BE2C (cell line): Measurements from ENCODE around the gene SMYD2. TPM values are rescaled to one million over a fixed set of nuclear protein-coding genes. Genes with fewer than 3 reads are reported as not detected.
A peak's percentile ranks its signal among the peaks of the same experiment; 100 is the strongest.

Experiments
- DNase-seq: peaks from one replicate; pipeline ENCODE4 v3.0.0-alpha.2; 2020
- H3K27me3 ChIP-seq: fragments of 250-450 bp; sonication (Bioruptor Pico); 2 replicates; pipeline ENCODE4 v1.5.1; 2020; ENCODE audit warnings: mild to moderate bottlenecking
- H3K36me3 ChIP-seq: fragments of 250-450 bp; sonication (Bioruptor Pico); 2 replicates; pipeline ENCODE4 v1.5.1; 2020; ENCODE audit warnings: mild to moderate bottlenecking
- H3K4me1 ChIP-seq: fragments of 250-450 bp; sonication (Bioruptor Pico); 2 replicates; pipeline ENCODE4 v1.5.1; 2020
- H3K4me3 ChIP-seq: 2 replicates; pipeline ENCODE4 v1.5.1; 2011; ENCODE audit warnings: low read depth, low read length
- H3K9me3 ChIP-seq: fragments of 250-450 bp; sonication (Bioruptor Pico); 2 replicates; pipeline ENCODE4 v1.5.1; 2020
- CTCF ChIP-seq: IDR thresholded peaks from 2 replicates; pipeline ENCODE4 v1.5.1; 2012; ENCODE audit warnings: mild to moderate bottlenecking, low read depth, low read length
- polyA plus RNA-seq: library from polyadenylated mRNA; unstranded; fragments of >200 nt; gene quantifications from one replicate; pipeline ENCODE4 v1.2.1, GENCODE V29; 2012; ENCODE audit warnings: low read depth, missing spikeins; ENCODE audit not compliant: insufficient read length, insufficient read depth

Gene SMYD2
- polyA plus RNA-seq = 16.5 TPM

- H3K9me3 ChIP-seq = no peaks in the 10 kb centered on the region
- peaks cover 2% of the 10 kb centered on the region; the same call in 1 of the 2 replicates for H3K36me3 ChIP-seq
- no peaks in the 10 kb centered on the region for H3K4me1 ChIP-seq
- H3K27me3 ChIP-seq = no peaks in the 10 kb centered on the region
- no peak for TF ChIP-seq CTCF
- peak within 1 kb of the TSS; percentile 91 for H3K4me3 ChIP-seq
- DNase-seq = peak; percentile 84
These were observed at the start of gene SMYD2 for GRCh38 chr1:214281021-214281719. SMYD2 (plus strand) TSS chr1:214281159; CDS start chr1:214281255, 96 bp downstream.

GRCh38 chr1:214233856-214234634, 46.9 kb upstream of the SMYD2 start:
- Histone ChIP-seq H3K4me3 (no peak overlapping the region), H3K9me3 (no peaks in the 10 kb centered on the region), H3K4me1 (no peaks in the 10 kb centered on the region), H3K27me3 (no peaks in the 10 kb centered on the region), H3K36me3 (no peaks in the 10 kb centered on the region)
- TF ChIP-seq CTCF = no peak
- no peak for DNase-seq

DNA sequence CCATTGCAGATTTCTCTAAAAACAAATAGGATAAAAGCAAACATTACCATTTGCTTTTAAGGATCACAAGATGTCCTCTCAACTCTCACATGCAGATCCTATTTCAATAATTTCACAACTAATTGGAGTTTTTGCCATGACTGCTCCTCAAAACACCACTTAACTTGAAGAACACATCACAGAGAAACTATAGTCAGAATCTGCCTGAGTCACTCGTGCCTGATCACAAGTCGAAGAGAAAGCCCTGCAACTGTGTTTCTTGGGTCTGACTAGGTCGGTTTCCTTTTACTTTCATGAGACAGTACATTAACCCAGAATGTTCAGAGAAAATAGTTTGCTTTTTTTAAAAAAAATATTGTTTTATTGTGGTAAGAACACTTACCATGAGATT, 46.3 kb upstream of the SMYD2 start:
- TF ChIP-seq CTCF = no peak
- Histone ChIP-seq H3K9me3 (no peaks in the 10 kb centered on the region), H3K4me1 (no peaks in the 10 kb centered on the region), H3K36me3 (no peaks in the 10 kb centered on the region), H3K4me3 (no peak overlapping the region), H3K27me3 (no peaks in the 10 kb centered on the region)
- no peak for DNase-seq

GRCh38 chr1:214236477-214236876, 44.5 kb upstream of the SMYD2 start:
- Histone ChIP-seq H3K27me3 (no peaks in the 10 kb centered on the region), H3K4me3 (no peak overlapping the region), H3K4me1 (no peaks in the 10 kb centered on the region), H3K36me3 (no peaks in the 10 kb centered on the region), H3K9me3 (no peaks in the 10 kb centered on the region)
- DNase-seq = no peak
- no peak for TF ChIP-seq CTCF

GRCh38 chr1:214241060-214241459, 39.9 kb upstream of the SMYD2 start:
- Histone ChIP-seq H3K4me1 (no peaks in the 10 kb centered on the region), H3K4me3 (no peak overlapping the region), H3K36me3 (no peaks in the 10 kb centered on the region), H3K27me3 (no peaks in the 10 kb centered on the region), H3K9me3 (no peaks in the 10 kb centered on the region)
- no peak for DNase-seq
- TF ChIP-seq CTCF = no peak

DNA sequence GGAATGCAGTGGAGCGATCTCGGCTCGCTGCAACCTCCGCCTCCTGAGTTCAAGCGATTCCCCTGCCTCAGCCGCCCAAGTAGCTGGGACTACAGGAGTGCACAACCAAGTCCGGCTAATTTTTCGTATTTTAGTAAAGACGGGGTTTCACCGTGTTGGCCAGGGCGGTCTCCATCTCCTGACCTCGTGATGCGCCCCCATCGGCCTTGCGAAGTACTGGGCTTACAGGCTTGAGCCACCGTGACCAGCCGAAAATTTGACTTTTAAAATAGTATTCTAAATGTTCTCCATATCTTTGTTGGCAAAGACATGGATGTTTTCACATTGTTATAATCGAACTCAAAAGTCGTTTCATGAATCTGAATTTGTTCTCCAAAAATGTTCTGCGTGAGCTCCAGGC, 36.7 kb upstream of the SMYD2 start:
- H3K9me3 ChIP-seq = no peaks in the 10 kb centered on the region
- H3K4me3 ChIP-seq = no peak overlapping the region
- no peak for TF ChIP-seq CTCF
- no peaks in the 10 kb centered on the region for H3K27me3 ChIP-seq
- no peak for DNase-seq
- H3K36me3 ChIP-seq = no peaks in the 10 kb centered on the region
- H3K4me1 ChIP-seq = no peaks in the 10 kb centered on the region
